Testis (tissue), 3 donors: ENCODE results near the gene DMC1. TPM values are rescaled to one million over a fixed set of nuclear protein-coding genes. Genes with fewer than 3 reads are reported as not detected.

ENCODE experiments used
- DNase-seq: peaks from one replicate; pipeline ENCODE4 v3.0.0-alpha.2; 2019
- H3K27ac ChIP-seq, 2 donors: fragments of 200-600 bp; sonication (generic); one replicate each; pipeline ENCODE4 v1.5.1; 2019
- H3K27me3 ChIP-seq: fragments of 200-600 bp; sonication (generic); one replicate; pipeline ENCODE4 v1.5.1; 2019
- H3K36me3 ChIP-seq: fragments of 200-600 bp; sonication (generic); one replicate; pipeline ENCODE4 v1.5.1; 2017; ENCODE audit warnings: low read depth; ENCODE audit errors: missing control alignments
- H3K4me1 ChIP-seq: fragments of 200-600 bp; sonication (generic); one replicate; pipeline ENCODE4 v1.5.1; 2019
- H3K4me3 ChIP-seq, 2 donors: fragments of 200-600 bp; sonication (generic); one replicate each; pipeline ENCODE4 v1.5.1; 2017 to 2019
- H3K9me3 ChIP-seq: fragments of 200-600 bp; sonication (generic); one replicate; pipeline ENCODE4 v1.5.1; 2017
- CTCF ChIP-seq, 3 experiments: fragments of 450-650 bp in 2 of 3; fragments of 200-600 bp in 1 of 3; sonication (generic) in 1 of 3; IDR thresholded peaks; one replicate each; pipeline ENCODE4 v1.5.1; 2016 to 2019; ENCODE audit warnings: antibody characterized with exemption in 3 of 3, mild to moderate bottlenecking in 2 of 3, moderate library complexity in 1 of 3
- POLR2A ChIP-seq: fragments of 450-650 bp; IDR thresholded peaks from one replicate; pipeline ENCODE4 v1.6.1; 2017; ENCODE audit warnings: antibody characterized with exemption, mild to moderate bottlenecking, moderate library complexity
- WGBS, 2 donors: methylation state at CpG; one replicate each; pipeline ENCODE4 v1.1.5; 2018; 5-methylcytosine and 5-hydroxymethylcytosine counted together
- intact Hi-C: fragments of 100-400 bp; cut with DNase I; formaldehyde crosslinking; loops from one replicate; pipeline ENCODE4 v1.15.1; 2023; ENCODE audit warnings: low total_unique reads
- polyA plus RNA-seq: library from polyadenylated mRNA; stranded (reverse); fragments of 350-450 nt; fragmentation: Illumina TruSeq; extraction: RNeasy Lipid Tissue Mini Kit (QIAGEN cat#74804); gene quantifications from one replicate; pipeline ENCODE4 v1.2.3, GENCODE V29; 2014; ENCODE audit warnings: low read depth, low replicate concordance; ENCODE audit not compliant: insufficient read depth
- total RNA-seq, 2 donors: library from RNA; depleted of rRNA; stranded (reverse); fragments of >200 nt; gene quantifications; one replicate each; pipeline ENCODE4 v1.2.3, GENCODE V29; 2016

DMC1 gene
- total and polyA plus RNA-seq, 3 donors from 2014 or later = 8.9 to 18.3 (median 17.6) TPM

GRCh38 chr22:38524429-38524828, 45.6 kb downstream of the DMC1 start:
- Histone ChIP-seq H3K4me1 (no peaks in the 10 kb centered on the region), H3K4me3 (no peak overlapping the region), H3K27ac (no peak overlapping the region), H3K36me3 (no peaks in the 10 kb centered on the region), H3K27me3 (no peaks in the 10 kb centered on the region), H3K9me3 (no peaks in the 10 kb centered on the region)
- 78 to 91% methylated on average over 3 of the region's 3 CpGs for whole genome bisulfite sequencing, 2 donors
- DNase-seq = no peak
- TF ChIP-seq POLR2A (no peak), CTCF (IDR thresholded peaks at IDR 0.05) (no peak)
- intact Hi-C loops = no loop called here

GRCh38 chr22:38523479-38523878, 46.5 kb downstream of the DMC1 start:
- no peak for DNase-seq

GRCh38 chr22:38523029-38523428, 47.0 kb downstream of the DMC1 start:
- Histone ChIP-seq H3K4me3 (no peak overlapping the region), H3K9me3 (no peaks in the 10 kb centered on the region), H3K27me3 (no peaks in the 10 kb centered on the region), H3K4me1 (no peaks in the 10 kb centered on the region), H3K36me3 (no peaks in the 10 kb centered on the region), H3K27ac (no peak overlapping the region)
- intact Hi-C loops = no loop called here
- WGBS, 2 donors = 91 to 97% methylated on average over 3 of the region's 3 CpGs
- TF ChIP-seq POLR2A = no peak
- no peak for TF ChIP-seq CTCF (IDR thresholded peaks at IDR 0.05)
- no peak for DNase-seq

More at GRCh38 chr22:38523479-38523878, 46.5 kb downstream of the DMC1 start:
- Histone ChIP-seq H3K4me3 (no peak overlapping the region), H3K9me3 (no peaks in the 10 kb centered on the region), H3K27ac (no peak overlapping the region), H3K4me1 (no peaks in the 10 kb centered on the region), H3K36me3 (no peaks in the 10 kb centered on the region), H3K27me3 (no peaks in the 10 kb centered on the region)
- intact Hi-C loops = no loop called here
- TF ChIP-seq POLR2A (no peak), CTCF (IDR thresholded peaks at IDR 0.05) (no peak)
- WGBS, 2 donors = 90 to 96% methylated on average over 5 of the region's 5 CpGs

GRCh38 chr22:38519453-38520250, 50.3 kb downstream of the DMC1 start:
- H3K27ac ChIP-seq = no peak overlapping the region
- H3K36me3 ChIP-seq = no peaks in the 10 kb centered on the region
- no peak overlapping the region for H3K4me3 ChIP-seq
- intact Hi-C loops = no loop called here
- no peaks in the 10 kb centered on the region for H3K27me3 ChIP-seq
- WGBS, 2 donors = 95 to 100% methylated on average over 2 of the region's 2 CpGs
- no peaks in the 10 kb centered on the region for H3K9me3 ChIP-seq
- TF ChIP-seq POLR2A (no peak), CTCF (IDR thresholded peaks at IDR 0.05) (no peak)
- DNase-seq = no peak
- H3K4me1 ChIP-seq = no peaks in the 10 kb centered on the region

GRCh38 chr22:38518620-38519019, 51.4 kb downstream of the DMC1 start:
- WGBS, 2 donors = 94 to 99% methylated on average over 4 of the region's 4 CpGs
- Histone ChIP-seq H3K9me3 (no peaks in the 10 kb centered on the region), H3K36me3 (no peaks in the 10 kb centered on the region), H3K27me3 (no peaks in the 10 kb centered on the region), H3K27ac (no peak overlapping the region), H3K4me3 (no peak overlapping the region), H3K4me1 (no peaks in the 10 kb centered on the region)
- TF ChIP-seq POLR2A (no peak), CTCF (IDR thresholded peaks at IDR 0.05) (no peak)
- no peak for DNase-seq
- intact Hi-C loops = no loop called here
